Stimulated activated naive B cell treated with anti-CD40 and anti-IgM and Interleukin-4, amounts not matched to agents 10 μg/mL and 1 μg/mL and 100 μg/mL, for 72 hours (primary cell): Measurements from ENCODE around the gene SSR2.

Experiments used
- ATAC-seq, 2 donors: fragments of 150-1000 bp; cut with Tn5 transposase; replicated peaks; 2 replicates each; pipeline ENCODE4 v1.10.0; 2021; ENCODE audit warnings: moderate library complexity in 1 of 2
- DNase-seq: peaks from one replicate; pipeline ENCODE4 v3.0.0; 2021
- H3K27ac Mint-ChIP-seq: one replicate; pipeline ENCODE4 v1.8.0; 2022; ENCODE audit warnings: mild to moderate bottlenecking, mixed read lengths
- H3K27me3 Mint-ChIP-seq, 2 donors: one replicate each; pipeline ENCODE4 v1.8.0; 2022; ENCODE audit warnings: mixed read lengths in 2 of 2
- H3K36me3 Mint-ChIP-seq, 2 donors: one replicate each; pipeline ENCODE4 v1.8.0; 2022; ENCODE audit warnings: mixed read lengths in 2 of 2, mild to moderate bottlenecking in 1 of 2
- H3K4me1 Mint-ChIP-seq, 2 donors: one replicate each; pipeline ENCODE4 v1.8.0; 2022; ENCODE audit warnings: mixed read lengths in 2 of 2, mild to moderate bottlenecking in 1 of 2
- H3K4me3 Mint-ChIP-seq, 2 donors: one replicate each; pipeline ENCODE4 v1.8.0; 2022; ENCODE audit warnings: mild to moderate bottlenecking in 2 of 2, mixed read lengths in 2 of 2, moderate library complexity in 1 of 2
- H3K9me3 Mint-ChIP-seq, 2 donors: one replicate each; pipeline ENCODE4 v1.8.0; 2022; ENCODE audit warnings: mixed read lengths in 2 of 2, mild to moderate bottlenecking in 1 of 2

SSR2 gene

GRCh38 chr1:155967341-155968050 is 53.3 kb downstream of the SSR2 start:
- Mint-ChIP-seq H3K9me3 (no peaks in the 10 kb centered on the region), H3K36me3 (peaks cover 61 to 74% of the 10 kb centered on the region in 2 donors), H3K27me3 (no peaks in the 10 kb centered on the region), H3K27ac (peak overlapping the region; percentile 95), H3K4me3 (peak overlapping the region; percentile 33 to 63), H3K4me1 (peaks cover 70 to 87% of the 10 kb centered on the region in 2 donors)
- DNase-seq (no peak), ATAC-seq (no peak)

- H3K27me3 Mint-ChIP-seq: no peaks in the 10 kb centered on the region
- peak overlapping the region; percentile 43 to 48 for H3K4me3 Mint-ChIP-seq
- ATAC-seq (no peak), DNase-seq (no peak)
- H3K27ac Mint-ChIP-seq: peak overlapping the region; percentile 92
- H3K4me1 Mint-ChIP-seq: peaks cover 70 to 87% of the 10 kb centered on the region in 2 donors
- H3K36me3 Mint-ChIP-seq: peaks cover 64 to 74% of the 10 kb centered on the region in 2 donors
- no peaks in the 10 kb centered on the region for H3K9me3 Mint-ChIP-seq
Observed at GRCh38 chr1:155966750-155967149, 54.0 kb downstream of the SSR2 start.

GRCh38 chr1:155966135-155966534 is 54.6 kb downstream of the SSR2 start:
- Mint-ChIP-seq H3K9me3 (no peaks in the 10 kb centered on the region), H3K27me3 (no peaks in the 10 kb centered on the region), H3K27ac (peak overlapping the region; percentile 92), H3K36me3 (peaks cover 68 to 78% of the 10 kb centered on the region in 2 donors), H3K4me1 (peaks cover 71 to 87% of the 10 kb centered on the region in 2 donors), H3K4me3 (peak overlapping the region in 1 of 2 donors; percentile 25)
- DNase-seq: no peak
- ATAC-seq: no peak

GRCh38 chr1:155964193-155964592 is 56.6 kb downstream of the SSR2 start:
- Mint-ChIP-seq H3K9me3 (no peaks in the 10 kb centered on the region), H3K4me1 (peaks cover 68 to 87% of the 10 kb centered on the region in 2 donors), H3K27ac (peak overlapping the region; percentile 53), H3K27me3 (no peaks in the 10 kb centered on the region), H3K4me3 (no peak overlapping the region), H3K36me3 (peaks cover 71 to 77% of the 10 kb centered on the region in 2 donors)
- no peak for DNase-seq
- no peak for ATAC-seq

- H3K36me3 Mint-ChIP-seq: peaks cover 62% of the 10 kb centered on the region in 2 donors
- no peak overlapping the region for H3K4me3 Mint-ChIP-seq
- no peak for ATAC-seq
- H3K4me1 Mint-ChIP-seq: peaks cover 55 to 73% of the 10 kb centered on the region in 2 donors
- no peaks in the 10 kb centered on the region for H3K9me3 Mint-ChIP-seq
- DNase-seq: no peak
- no peaks in the 10 kb centered on the region for H3K27me3 Mint-ChIP-seq
- peak overlapping the region; percentile 65 for H3K27ac Mint-ChIP-seq
Observed at GRCh38 chr1:155962599-155963211, 58.0 kb downstream of the SSR2 start.

GRCh38 chr1:155961937-155962336 is 58.8 kb downstream of the SSR2 start:
- Mint-ChIP-seq H3K9me3 (no peaks in the 10 kb centered on the region), H3K36me3 (peaks cover 61 to 63% of the 10 kb centered on the region in 2 donors), H3K4me3 (peak overlapping the region in 1 of 2 donors; percentile 25), H3K4me1 (peaks cover 47 to 65% of the 10 kb centered on the region in 2 donors), H3K27ac (peak overlapping the region; percentile 94), H3K27me3 (no peaks in the 10 kb centered on the region)
- DNase-seq (no peak), ATAC-seq (peak in 1 of 2 donors; percentile 30)

- Mint-ChIP-seq H3K27me3 (no peaks in the 10 kb centered on the region), H3K4me3 (peak overlapping the region; percentile 64 to 67), H3K36me3 (peaks cover 49% of the 10 kb centered on the region in 2 donors), H3K27ac (peak overlapping the region; percentile 94), H3K4me1 (peaks cover 37 to 49% of the 10 kb centered on the region in 2 donors), H3K9me3 (no peaks in the 10 kb centered on the region)
- no peak for DNase-seq
- peak; percentile 68 to 81 for ATAC-seq
Observed at GRCh38 chr1:155960081-155960745, 60.5 kb downstream of the SSR2 start.
